Astrocyte of the spinal cord (primary cell): ENCODE results near the gene DERL3.
A peak's percentile ranks its signal among the peaks of the same experiment; 100 is the strongest.

Source experiments
- DNase-seq: peaks from one replicate; pipeline ENCODE4 v3.0.0; 2011; ENCODE audit warnings: low read depth, low spot score
- H3K4me3 ChIP-seq: 2 replicates; pipeline ENCODE4 v1.5.1; 2011; ENCODE audit warnings: low read depth, mild to moderate bottlenecking, low read length, moderate library complexity
- CTCF ChIP-seq: IDR thresholded peaks from 2 replicates; pipeline ENCODE4 v1.5.1; 2012; ENCODE audit warnings: low read depth, mild to moderate bottlenecking, low read length, inconsistent platforms
- in situ Hi-C: cut with HindIII; loops from 2 replicates; pipeline ENCODE4 v1.10.0; 2017; ENCODE audit warnings: low sequenced_read_pairs

DERL3 gene

GRCh38 chr22:23831781-23832180 is 7.0 kb downstream of the DERL3 start:
- no peak for DNase-seq
- TF ChIP-seq CTCF = no peak
- no peak overlapping the region for H3K4me3 ChIP-seq
- in situ Hi-C loops = no loop called here

- in situ Hi-C loops = no loop called here
- no peak overlapping the region for H3K4me3 ChIP-seq
- TF ChIP-seq CTCF = no peak
- no peak for DNase-seq
Measured at GRCh38 chr22:23831261-23831660, 7.5 kb downstream of the DERL3 start.

- no peak for TF ChIP-seq CTCF
- DNase-seq = peak; percentile 87
- no peak overlapping the region for H3K4me3 ChIP-seq
- in situ Hi-C loops = no loop called here
Measured at GRCh38 chr22:23829845-23830372, 8.9 kb downstream of the DERL3 start.

GRCh38 chr22:23828800-23829680 is 9.8 kb downstream of the DERL3 start:
- no peak for TF ChIP-seq CTCF
- in situ Hi-C loops = no loop called here
- no peak for DNase-seq
- no peak overlapping the region for H3K4me3 ChIP-seq

DNA sequence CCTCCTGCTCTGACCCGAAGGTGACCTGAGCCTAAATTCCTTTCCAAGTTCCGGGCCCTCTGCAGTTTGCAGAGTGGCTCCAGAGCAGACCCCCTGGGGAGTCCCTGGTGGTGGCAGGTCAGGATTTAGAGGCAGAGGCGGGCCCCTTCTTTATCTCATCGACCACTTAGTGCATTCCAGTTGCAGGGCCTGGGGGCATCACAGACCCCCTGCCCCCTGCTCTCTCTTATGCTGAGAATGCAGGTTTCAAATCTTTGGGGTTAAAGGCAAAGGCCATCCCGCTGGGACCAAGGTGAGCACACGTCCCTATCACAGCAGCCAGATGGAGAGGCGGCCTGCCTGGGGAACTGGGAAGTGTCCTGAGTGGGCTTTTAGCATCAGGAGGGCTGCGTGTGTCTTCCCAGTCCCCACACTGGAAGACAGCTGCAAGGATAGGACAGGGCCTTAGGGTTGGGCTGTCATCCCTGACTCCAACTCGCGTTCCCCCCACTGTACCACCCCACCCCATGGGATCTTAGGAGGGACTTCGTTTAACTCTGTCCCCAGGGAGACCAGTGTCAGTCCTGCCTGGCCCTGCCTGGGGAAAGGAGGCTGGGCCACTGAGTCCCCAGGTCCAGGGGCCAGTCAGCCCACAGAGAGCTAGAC is 11.3 kb downstream of the DERL3 start:
- in situ Hi-C loops = no loop called here
- no peak for TF ChIP-seq CTCF
- DNase-seq = no peak
- no peak overlapping the region for H3K4me3 ChIP-seq

GRCh38 chr22:23826510-23827350 is 12.1 kb downstream of the DERL3 start:
- peak; percentile 9 for DNase-seq
- no peak overlapping the region for H3K4me3 ChIP-seq
- TF ChIP-seq CTCF = no peak
- in situ Hi-C loops = no loop called here
